Measurements from ENCODE around the gene TMEM97.

TMEM97 gene

GRCh38 chr17:28365487-28365886 is 46.5 kb downstream of the TMEM97 start:
- DNase-seq (ENCODE audit: low read depth) = no peak

- no peak for DNase-seq (ENCODE audit: low read depth)
Observed at GRCh38 chr17:28366605-28367004, 47.6 kb downstream of the TMEM97 start.

- no peak for DNase-seq (ENCODE audit: low read depth)
Observed at GRCh38 chr17:28367641-28368305, 48.8 kb downstream of the TMEM97 start.

GRCh38 chr17:28368306-28368831 is 49.4 kb downstream of the TMEM97 start:
- no peak for DNase-seq (ENCODE audit: low read depth)

GRCh38 chr17:28368915-28369683 is 50.1 kb downstream of the TMEM97 start:
- DNase-seq (ENCODE audit: low read depth) = no peak

- DNase-seq (ENCODE audit: low read depth) = no peak
Observed at GRCh38 chr17:28369684-28370034, 50.7 kb downstream of the TMEM97 start.

GRCh38 chr17:28370035-28370743 is 51.2 kb downstream of the TMEM97 start, which contains the start of gene VTN:
TSS of gene VTN (minus strand) at chr17:28370307. CDS start at chr17:28370203, 104 bp downstream.
- DNase-seq (ENCODE audit: low read depth) = no peak

- no peak for DNase-seq (ENCODE audit: low read depth)
Observed at GRCh38 chr17:28370744-28371103, 51.7 kb downstream of the TMEM97 start.

- DNase-seq (ENCODE audit: low read depth) = peak; percentile 60
Observed at GRCh38 chr17:28371245-28372202, 52.5 kb downstream of the TMEM97 start, which contains the start of gene SARM1. TSS of gene SARM1 (plus strand) at chr17:28371694. CDS start at chr17:28372033, 339 bp downstream.

- DNase-seq (ENCODE audit: low read depth) = no peak
Observed at GRCh38 chr17:28372203-28372944, 53.4 kb downstream of the TMEM97 start.

- no peak for DNase-seq (ENCODE audit: low read depth)
Observed at GRCh38 chr17:28372945-28373274, 53.9 kb downstream of the TMEM97 start.
